ENCODE measurements around the gene TSHZ1. TPM values are rescaled to one million over a fixed set of nuclear protein-coding genes. Genes with fewer than 3 reads are reported as not detected.

The TSHZ1 gene
- total and polyA plus RNA-seq, 2 donors from 2014 or later = 7.0 to 31.3 TPM

DNA sequence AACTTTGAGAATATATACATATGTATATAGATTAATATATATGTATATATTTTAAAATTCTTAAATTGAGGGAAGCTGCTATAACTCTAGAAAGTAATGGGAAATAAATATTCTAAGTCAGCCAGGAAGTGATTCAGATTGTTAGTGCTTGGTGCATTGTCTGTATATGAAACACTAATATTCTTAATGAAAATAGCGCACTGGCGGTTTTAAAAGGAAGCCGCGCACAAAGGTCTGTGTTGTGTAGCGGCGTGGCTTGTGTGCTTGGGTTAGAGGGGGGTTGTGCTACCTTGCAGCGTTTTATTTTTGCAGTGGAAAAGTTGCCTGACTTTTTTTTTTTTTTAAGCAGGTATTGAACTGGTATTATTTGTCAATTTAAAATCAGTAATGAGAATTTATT is 11.3 kb downstream of the TSHZ1 start:
- no peaks in the 10 kb centered on the region for H3K27me3 ChIP-seq (ENCODE audit: control insufficient read depth, insufficient read depth, low read length)
- no peaks in the 10 kb centered on the region for H3K9me3 ChIP-seq (ENCODE audit: control insufficient read depth in 2 of 3, insufficient read depth in 1 of 3, low read length in 3 of 3)
- FAIRE-seq (no peak), DNase-seq (no peak)
- no peak overlapping the region for H3K27ac ChIP-seq (ENCODE audit: low read depth in 2 of 2, low read length in 2 of 2)
- H3K4me1 ChIP-seq (ENCODE audit: control insufficient read depth in 2 of 3, insufficient read depth in 2 of 3, low read depth in 1 of 3, low read length in 3 of 3) = peaks cover 19 to 48% (median 19%) of the 10 kb centered on the region in 3 donors
- no peak overlapping the region for H3K4me3 ChIP-seq (ENCODE audit: low read length in 3 of 3)
- H3K9ac ChIP-seq (ENCODE audit: low read length in 3 of 3) = no peak overlapping the region
- no peaks in the 10 kb centered on the region for H3K36me3 ChIP-seq (ENCODE audit: control insufficient read depth in 2 of 3, insufficient read depth in 3 of 3, low read length in 3 of 3)
- intact Hi-C loops (cut with DNase I) = no loop called here
- TF ChIP-seq CTCF (IDR thresholded peaks at IDR 0.05; ENCODE audit: borderline replicate concordance, extremely low read depth, insufficient read depth) = no peak

- peaks cover 20 to 48% (median 21%) of the 10 kb centered on the region in 3 donors for H3K4me1 ChIP-seq (ENCODE audit: control insufficient read depth in 2 of 3, insufficient read depth in 2 of 3, low read depth in 1 of 3, low read length in 3 of 3)
- TF ChIP-seq CTCF (IDR thresholded peaks at IDR 0.05; ENCODE audit: borderline replicate concordance, extremely low read depth, insufficient read depth) = no peak
- peak in 1 of 5 donors; percentile 37 for DNase-seq
- intact Hi-C loops (cut with DNase I) = no loop called here
- no peak overlapping the region for H3K9ac ChIP-seq (ENCODE audit: low read length in 3 of 3)
- no peak for FAIRE-seq
- no peak overlapping the region for H3K4me3 ChIP-seq (ENCODE audit: low read length in 3 of 3)
- H3K27me3 ChIP-seq (ENCODE audit: control insufficient read depth, insufficient read depth, low read length) = no peaks in the 10 kb centered on the region
- H3K9me3 ChIP-seq (ENCODE audit: control insufficient read depth in 2 of 3, insufficient read depth in 1 of 3, low read length in 3 of 3) = no peaks in the 10 kb centered on the region
- no peaks in the 10 kb centered on the region for H3K36me3 ChIP-seq (ENCODE audit: control insufficient read depth in 2 of 3, insufficient read depth in 3 of 3, low read length in 3 of 3)
- no peak overlapping the region for H3K27ac ChIP-seq (ENCODE audit: low read depth in 2 of 2, low read length in 2 of 2)
Observed at GRCh38 chr18:75222407-75222806, 11.8 kb downstream of the TSHZ1 start.

DNA sequence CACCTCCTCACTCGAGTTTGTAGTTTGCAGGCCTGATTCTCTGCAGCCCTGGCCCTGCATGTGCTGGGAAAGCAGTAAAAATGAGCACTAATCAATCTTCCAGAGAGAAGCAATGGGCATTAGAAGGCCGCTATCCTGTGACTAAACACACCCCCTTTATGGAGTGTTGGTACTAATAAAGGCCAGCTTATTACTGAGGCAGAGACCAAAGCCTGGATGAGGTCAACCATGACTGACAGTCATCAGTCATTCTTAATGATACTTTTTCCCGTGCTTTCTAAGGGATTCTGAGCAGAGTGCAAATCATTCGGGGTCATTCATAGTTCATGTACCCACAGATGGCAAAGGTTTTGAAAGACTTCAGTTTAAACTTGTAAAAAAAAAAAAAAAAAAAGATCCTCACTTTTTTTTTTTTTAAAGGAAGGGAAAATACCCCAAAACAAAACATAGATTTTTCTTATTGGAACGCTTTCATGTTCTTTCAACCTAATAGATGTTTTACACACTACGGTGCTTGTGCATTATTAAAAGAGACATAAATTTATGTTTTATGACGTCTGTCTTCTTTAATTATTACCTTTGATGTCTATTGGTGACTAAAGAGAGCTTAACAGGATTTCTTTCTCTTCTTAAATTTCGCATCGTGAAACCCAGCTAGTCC is 13.2 kb downstream of the TSHZ1 start:
- intact Hi-C loops (cut with DNase I) = no loop called here
- H3K27me3 ChIP-seq (ENCODE audit: control insufficient read depth, insufficient read depth, low read length) = no peaks in the 10 kb centered on the region
- H3K4me3 ChIP-seq (ENCODE audit: low read length in 3 of 3) = no peak overlapping the region
- H3K9ac ChIP-seq (ENCODE audit: low read length in 3 of 3) = peak overlapping the region in 1 of 3 donors; percentile 21
- H3K27ac ChIP-seq (ENCODE audit: low read depth in 2 of 2, low read length in 2 of 2) = no peak overlapping the region
- H3K36me3 ChIP-seq (ENCODE audit: control insufficient read depth in 2 of 3, insufficient read depth in 3 of 3, low read length in 3 of 3) = no peaks in the 10 kb centered on the region
- FAIRE-seq (peak; percentile 68), DNase-seq (peak in 4 of 5 donors; percentile 76 to 94 (median 86))
- peaks cover 19 to 43% (median 25%) of the 10 kb centered on the region in 3 donors for H3K4me1 ChIP-seq (ENCODE audit: control insufficient read depth in 2 of 3, insufficient read depth in 2 of 3, low read depth in 1 of 3, low read length in 3 of 3)
- TF ChIP-seq CTCF (IDR thresholded peaks at IDR 0.05; ENCODE audit: borderline replicate concordance, extremely low read depth, insufficient read depth) = no peak
- no peaks in the 10 kb centered on the region for H3K9me3 ChIP-seq (ENCODE audit: control insufficient read depth in 2 of 3, insufficient read depth in 1 of 3, low read length in 3 of 3)
